KMS-11 (cell line): Measurements from ENCODE around the gene PBXIP1.

Experiments used
- H2AFZ ChIP-seq: fragments of 200-600 bp; sonication (generic); 2 replicates; pipeline ENCODE4 v1.6.1; 2016; ENCODE audit warnings: antibody characterized with exemption, mixed run types, low read depth
- H3K27ac ChIP-seq: fragments of 200-600 bp; sonication (generic); 2 replicates; pipeline ENCODE4 v1.6.1; 2016; ENCODE audit warnings: mild to moderate bottlenecking, mixed run types
- H3K27me3 ChIP-seq: fragments of 200-600 bp; sonication (generic); 2 replicates; pipeline ENCODE4 v1.6.1; 2017; ENCODE audit warnings: mild to moderate bottlenecking, low read depth, mixed run types, moderate library complexity; ENCODE audit not compliant: insufficient read depth
- H3K36me3 ChIP-seq: fragments of 200-600 bp; sonication (generic); 2 replicates; pipeline ENCODE4 v1.6.1; 2017; ENCODE audit warnings: mild to moderate bottlenecking, mixed run types; ENCODE audit not compliant: insufficient read depth
- H3K4me1 ChIP-seq: fragments of 200-600 bp; sonication (generic); 2 replicates; pipeline ENCODE4 v1.6.1; 2016; ENCODE audit warnings: mild to moderate bottlenecking, low read depth, mixed run types; ENCODE audit not compliant: poor library complexity, severe bottlenecking
- H3K4me2 ChIP-seq: fragments of 200-600 bp; sonication (generic); 2 replicates; pipeline ENCODE4 v1.7.0; 2016; ENCODE audit warnings: mild to moderate bottlenecking, mixed run types
- H3K4me3 ChIP-seq: fragments of 200-600 bp; sonication (generic); IDR thresholded peaks from 2 replicates; pipeline ENCODE4 v1.6.1; 2017; ENCODE audit warnings: low read depth, low read length, mixed read lengths; ENCODE audit not compliant: insufficient read depth
- H3K79me2 ChIP-seq: fragments of 200-600 bp; sonication (generic); 2 replicates; pipeline ENCODE4 v1.6.1; 2016; ENCODE audit warnings: low read depth, mixed run types; ENCODE audit not compliant: insufficient read depth
- H3K9ac ChIP-seq: fragments of 200-600 bp; sonication (generic); 2 replicates; pipeline ENCODE4 v1.6.1; 2016; ENCODE audit warnings: mild to moderate bottlenecking, mixed run types
- H4K20me1 ChIP-seq: fragments of 200-600 bp; sonication (generic); 2 replicates; pipeline ENCODE4 v1.6.1; 2016; ENCODE audit warnings: mild to moderate bottlenecking, mixed run types; ENCODE audit not compliant: insufficient read depth
- TF ChIP-seq, protein P1 (sequence below): fragments of 200-600 bp; sonication (generic); conservative IDR thresholded peaks from 2 replicates; pipeline ENCODE4 v1.6.1; 2017; ENCODE audit warnings: low read depth, mild to moderate bottlenecking, antibody characterized with exemption, low read length, moderate library complexity, mixed read lengths

The PBXIP1 gene

DNA sequence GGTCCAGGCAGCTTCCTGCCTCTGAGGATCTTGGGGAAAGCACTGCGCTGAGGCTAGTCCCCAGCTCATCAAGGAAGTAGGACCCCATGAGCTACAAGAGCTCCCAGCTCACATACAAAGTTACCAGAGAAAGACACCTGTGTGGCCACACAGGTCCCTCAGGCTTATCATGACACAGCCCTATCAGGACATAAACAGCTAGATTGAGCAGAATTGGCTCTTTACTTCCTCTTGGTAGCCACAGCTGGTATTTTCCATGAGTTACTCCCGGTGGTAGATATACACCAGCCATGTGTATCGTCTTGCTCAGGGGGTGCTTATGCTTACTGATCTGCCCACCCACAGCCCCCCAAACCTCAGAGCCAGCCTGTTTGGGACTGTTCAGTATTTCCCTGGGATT lies 38.7 kb upstream of the PBXIP1 start:
- Histone ChIP-seq H3K4me1 (peaks cover 62% of the 10 kb centered on the region), H2AFZ (no peak overlapping the region), H3K4me2 (no peak overlapping the region), H3K36me3 (peaks cover 4% of the 10 kb centered on the region; the same call in 1 of the 2 replicates), H3K9ac (no peak overlapping the region), H3K4me3 (no peak overlapping the region), H4K20me1 (no peaks in the 10 kb centered on the region), H3K79me2 (no peaks in the 10 kb centered on the region), H3K27ac (peak overlapping the region; percentile 4; the same call in 1 of the 2 replicates), H3K27me3 (no peaks in the 10 kb centered on the region)
- TF ChIP-seq, protein P1, sequence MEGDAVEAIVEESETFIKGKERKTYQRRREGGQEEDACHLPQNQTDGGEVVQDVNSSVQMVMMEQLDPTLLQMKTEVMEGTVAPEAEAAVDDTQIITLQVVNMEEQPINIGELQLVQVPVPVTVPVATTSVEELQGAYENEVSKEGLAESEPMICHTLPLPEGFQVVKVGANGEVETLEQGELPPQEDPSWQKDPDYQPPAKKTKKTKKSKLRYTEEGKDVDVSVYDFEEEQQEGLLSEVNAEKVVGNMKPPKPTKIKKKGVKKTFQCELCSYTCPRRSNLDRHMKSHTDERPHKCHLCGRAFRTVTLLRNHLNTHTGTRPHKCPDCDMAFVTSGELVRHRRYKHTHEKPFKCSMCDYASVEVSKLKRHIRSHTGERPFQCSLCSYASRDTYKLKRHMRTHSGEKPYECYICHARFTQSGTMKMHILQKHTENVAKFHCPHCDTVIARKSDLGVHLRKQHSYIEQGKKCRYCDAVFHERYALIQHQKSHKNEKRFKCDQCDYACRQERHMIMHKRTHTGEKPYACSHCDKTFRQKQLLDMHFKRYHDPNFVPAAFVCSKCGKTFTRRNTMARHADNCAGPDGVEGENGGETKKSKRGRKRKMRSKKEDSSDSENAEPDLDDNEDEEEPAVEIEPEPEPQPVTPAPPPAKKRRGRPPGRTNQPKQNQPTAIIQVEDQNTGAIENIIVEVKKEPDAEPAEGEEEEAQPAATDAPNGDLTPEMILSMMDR: no peak

DNA sequence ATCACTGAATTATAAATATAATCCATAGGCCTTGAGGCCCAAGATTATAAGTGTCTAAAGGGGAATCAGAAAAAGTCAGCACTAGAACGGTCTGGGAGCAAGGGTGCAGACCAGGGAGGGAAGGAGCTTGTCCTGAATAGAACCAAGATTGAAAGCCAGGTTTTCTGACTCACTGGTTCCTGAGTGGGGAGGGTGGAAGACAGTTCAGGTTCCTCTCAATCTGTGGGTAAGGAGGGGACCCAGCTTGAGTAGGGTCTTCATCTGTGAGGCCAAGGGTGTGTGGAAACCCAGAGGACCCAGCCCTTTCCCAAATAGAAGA lies 38.3 kb upstream of the PBXIP1 start:
- Histone ChIP-seq H3K4me1 (peaks cover 61% of the 10 kb centered on the region), H3K9ac (no peak overlapping the region), H4K20me1 (no peaks in the 10 kb centered on the region), H3K27ac (peak overlapping the region; percentile 4; the same call in 1 of the 2 replicates), H2AFZ (no peak overlapping the region), H3K79me2 (no peaks in the 10 kb centered on the region), H3K27me3 (no peaks in the 10 kb centered on the region), H3K4me2 (no peak overlapping the region), H3K36me3 (peaks cover 6% of the 10 kb centered on the region; the same call in 1 of the 2 replicates), H3K4me3 (no peak overlapping the region)
- TF ChIP-seq, protein P1: no peak

DNA sequence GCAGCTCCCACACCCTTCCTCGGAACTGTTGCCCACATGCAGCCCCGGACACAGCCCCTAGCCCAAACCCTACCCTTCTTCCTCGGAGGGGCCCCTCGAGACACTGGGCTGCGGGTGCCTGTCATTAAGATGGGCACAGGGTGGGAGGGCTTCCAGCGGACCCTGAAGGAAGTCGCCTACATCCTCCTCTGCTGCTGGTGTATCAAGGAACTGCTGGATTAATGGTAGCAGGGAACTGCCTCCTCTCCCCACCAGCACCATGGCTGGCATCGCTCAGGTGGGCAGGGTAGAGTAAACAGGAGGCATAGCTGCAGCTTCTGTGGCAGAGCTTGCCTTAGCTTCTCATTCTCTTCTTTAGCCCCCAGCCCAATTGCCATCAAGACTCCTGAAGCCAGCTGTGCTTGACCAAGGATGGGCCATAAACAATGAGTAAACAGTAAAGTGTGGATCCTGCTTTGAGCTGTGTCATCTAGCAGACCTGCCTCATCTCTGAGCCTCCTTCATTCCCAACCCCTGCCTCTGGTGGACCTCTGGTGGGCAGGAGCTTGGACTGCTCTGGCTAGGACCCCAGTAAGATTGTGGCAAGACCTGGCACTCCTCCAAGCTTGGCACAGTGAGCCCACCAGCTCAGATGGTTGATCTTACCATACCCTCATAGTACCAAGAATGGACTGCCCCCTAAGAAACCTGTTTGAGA lies 37.8 kb upstream of the PBXIP1 start, which contains the start of gene LENEP:
Gene LENEP, plus strand, starts transcription at position 15 of the 697 bp plus-strand sequence. Its CDS starts 22 bp downstream, at position 37.
- Histone ChIP-seq H3K4me2 (no peak within 1 kb of the TSS), H3K36me3 (peaks cover 6% of the 10 kb centered on the region; the same call in 1 of the 2 replicates), H3K9ac (no peak within 1 kb of the TSS)

DNA sequence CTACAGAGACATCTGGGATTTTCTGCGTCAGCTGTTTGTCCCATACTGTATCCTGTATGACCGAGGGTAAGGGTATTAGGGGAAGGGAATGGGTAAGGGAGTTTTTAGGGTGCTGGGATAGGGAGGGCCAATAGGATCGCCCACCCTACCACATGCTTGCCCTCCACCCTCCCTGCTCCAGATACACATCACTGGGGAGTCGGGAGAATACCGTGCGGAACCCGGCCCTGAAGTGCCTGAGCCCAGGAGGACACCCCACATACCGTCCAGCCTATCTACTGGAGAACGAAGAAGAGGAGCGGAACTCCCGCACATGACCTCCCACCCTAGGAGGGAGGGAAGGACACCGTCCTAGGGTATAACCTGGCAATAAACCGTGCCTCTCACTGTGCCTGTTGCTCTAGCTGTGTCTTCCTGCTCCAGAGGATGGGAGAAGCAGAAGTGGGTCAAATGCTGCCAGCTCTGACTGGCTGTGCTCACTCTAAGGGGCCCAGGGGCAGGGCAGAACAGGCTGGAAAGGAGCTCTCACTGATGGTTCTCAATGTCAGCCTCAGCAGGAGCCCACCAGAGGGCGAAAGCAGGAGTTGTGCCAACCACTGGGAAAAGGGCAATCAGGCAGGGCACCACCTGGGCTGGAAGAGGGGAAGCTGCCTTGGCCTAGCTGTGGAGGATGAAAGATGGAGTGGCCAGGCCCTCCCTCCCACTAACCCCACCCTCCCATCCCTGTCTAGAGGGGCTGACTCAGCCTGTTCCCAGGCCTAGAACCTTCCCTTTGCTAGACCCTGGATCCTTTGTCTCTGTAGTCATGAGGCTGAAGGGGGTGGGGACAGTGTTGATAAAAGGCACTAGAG lies 37.0 kb upstream of the PBXIP1 start:
- Histone ChIP-seq H3K79me2 (peaks cover 10% of the 10 kb centered on the region; the same call in 1 of the 2 replicates), H3K4me3 (no peak overlapping the region), H3K27me3 (no peaks in the 10 kb centered on the region), H3K27ac (no peak overlapping the region; the same call in 1 of the 2 replicates), H2AFZ (no peak overlapping the region), H3K4me2 (no peak overlapping the region), H4K20me1 (no peaks in the 10 kb centered on the region), H3K9ac (no peak overlapping the region), H3K36me3 (peaks cover 13% of the 10 kb centered on the region; the same call in 1 of the 2 replicates), H3K4me1 (peaks cover 51% of the 10 kb centered on the region)
- TF ChIP-seq, protein P1: 0 out of 2 replicates have a peak, but pooled peaks have one; percentile 14

More for the DNA sequence above, 37.8 kb upstream of the PBXIP1 start, which contains the start of gene LENEP:
- Histone ChIP-seq H3K27me3 (no peaks in the 10 kb centered on the region), H3K27ac (peak within 1 kb of the TSS; percentile 4; the same call in 1 of the 2 replicates), H3K4me3 (no peak within 1 kb of the TSS), H3K4me1 (peaks cover 57% of the 10 kb centered on the region), H2AFZ (no peak within 1 kb of the TSS), H3K79me2 (0 out of 2 replicates have a peak, but pooled peaks cover 2% of the 10 kb centered on the region), H4K20me1 (no peaks in the 10 kb centered on the region)
- TF ChIP-seq, protein P1: no peak
